SU-DHL-6 (cell line): Measurements from ENCODE around the gene AVEN.

Experiments
- H2AFZ ChIP-seq: fragments of 200-600 bp; sonication (generic); 2 replicates; pipeline ENCODE4 v1.6.1; 2014; ENCODE audit warnings: low read depth, mild to moderate bottlenecking, moderate library complexity, mixed read lengths, antibody characterized with exemption, low read length; ENCODE audit not compliant: severe bottlenecking
- H3F3A ChIP-seq: fragments of 200-600 bp; shearing (Covaris generic); 2 replicates; pipeline ENCODE4 v1.6.0; 2016; ENCODE audit warnings: antibody characterized with exemption, mild to moderate bottlenecking; ENCODE audit not compliant: insufficient read depth
- H3K27ac ChIP-seq: fragments of 200-600 bp; sonication (generic); 2 replicates; pipeline ENCODE4 v1.5.1; 2016; ENCODE audit warnings: low read depth, mild to moderate bottlenecking, low read length, moderate library complexity, mixed read lengths
- H3K27me3 ChIP-seq: fragments of 200-600 bp; sonication (generic), shearing (Covaris generic); 2 replicates; pipeline ENCODE4 v1.6.0; 2014; ENCODE audit warnings: mild to moderate bottlenecking, low read length
- H3K36me3 ChIP-seq: fragments of 200-600 bp; sonication (generic); 2 replicates; pipeline ENCODE4 v1.6.1; 2014; ENCODE audit warnings: mild to moderate bottlenecking, low read length, mixed read lengths
- H3K4me2 ChIP-seq: fragments of 300-600, 200-600 bp; shearing (Covaris generic), sonication (generic); 2 replicates; pipeline ENCODE4 v1.6.0; 2014; ENCODE audit warnings: low read length, low read depth, mild to moderate bottlenecking; ENCODE audit not compliant: poor library complexity, severe bottlenecking
- H3K4me3 ChIP-seq: fragments of 200-600 bp; sonication (generic); 2 replicates; pipeline ENCODE4 v1.5.1; 2014; ENCODE audit warnings: antibody characterized with exemption, low read length, mild to moderate bottlenecking, mixed read lengths; ENCODE audit not compliant: insufficient read depth, poor library complexity, severe bottlenecking
- H3K79me2 ChIP-seq: fragments of 200-600 bp; sonication (generic); 2 replicates; pipeline ENCODE4 v1.6.1; 2014; ENCODE audit warnings: mild to moderate bottlenecking, low read length, moderate library complexity; ENCODE audit not compliant: insufficient read depth
- H3K9ac ChIP-seq: fragments of 200-600 bp; sonication (generic); 2 replicates; pipeline ENCODE4 v1.7.0; 2014; ENCODE audit warnings: mild to moderate bottlenecking, low read length
- H3K9me2 ChIP-seq: fragments of 200-600 bp; sonication (generic); replicated peaks from 2 replicates; pipeline ENCODE4 v1.6.1; 2014; ENCODE audit warnings: low read length; ENCODE audit not compliant: insufficient read depth
- H3K9me3 ChIP-seq: fragments of 200-600 bp; sonication (generic); 2 replicates; pipeline ENCODE4 v1.6.1; 2014; ENCODE audit warnings: low read length, mixed read lengths; ENCODE audit not compliant: insufficient read depth
- H4K20me1 ChIP-seq: fragments of 200-600 bp; sonication (generic); 2 replicates; pipeline ENCODE4 v1.6.1; 2014; ENCODE audit warnings: low read depth, mild to moderate bottlenecking, antibody characterized with exemption, low read length, moderate library complexity, mixed read lengths
- CTCF ChIP-seq: fragments of 200-600 bp; sonication (generic); IDR thresholded peaks from one replicate; pipeline ENCODE4 v1.5.1; 2017; ENCODE audit warnings: antibody characterized with exemption, mild to moderate bottlenecking, low read length, moderate library complexity; ENCODE audit not compliant: insufficient read depth, poor library complexity, severe bottlenecking
- EZH2phosphoT487 ChIP-seq: fragments of 200-600 bp; sonication (generic), shearing (Covaris generic); conservative IDR thresholded peaks from 2 replicates; pipeline ENCODE4 v1.6.1; 2018; ENCODE audit warnings: mild to moderate bottlenecking, antibody characterized with exemption, low read length, moderate library complexity, mixed read lengths

Gene AVEN

DNA sequence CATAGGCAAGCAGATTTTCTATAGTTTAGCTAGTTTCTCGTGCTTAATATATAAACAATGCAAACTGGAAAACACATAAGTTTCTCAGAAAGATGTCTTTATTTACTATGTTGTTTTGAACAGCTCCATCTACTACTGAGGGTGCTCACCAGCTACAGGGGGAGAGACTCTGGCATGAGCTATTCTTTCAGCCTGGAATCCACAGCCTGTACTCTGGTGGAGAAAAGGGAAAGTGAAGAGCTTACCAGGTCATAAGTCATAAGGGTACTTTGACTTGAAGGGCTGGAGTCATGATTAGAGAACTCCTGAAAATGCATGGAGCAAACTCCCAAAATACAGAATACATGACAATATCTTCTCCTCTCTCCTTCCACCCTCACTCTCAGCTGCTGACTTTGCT is 4.4 kb upstream of the AVEN start:
- H3K36me3 ChIP-seq: no peaks in the 10 kb centered on the region
- no peaks in the 10 kb centered on the region for H3K27me3 ChIP-seq
- TF ChIP-seq EZH2phosphoT487: no peak
- no peak for TF ChIP-seq CTCF

DNA sequence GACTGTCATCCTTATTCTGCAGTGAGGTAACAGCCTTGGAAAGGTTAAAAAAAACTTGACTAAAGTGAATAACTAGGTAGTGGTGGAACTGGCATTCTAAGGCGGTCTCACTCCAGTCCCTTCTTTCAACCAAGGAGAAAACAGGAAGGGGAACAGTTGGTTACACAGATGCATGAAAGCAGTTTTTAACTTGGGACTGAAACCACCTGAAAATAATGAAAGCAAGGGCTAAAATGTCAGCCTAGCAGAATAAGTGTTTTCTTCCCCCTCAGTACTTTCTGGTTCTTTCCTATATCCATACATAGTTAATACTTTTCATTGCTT is 748 bp upstream of the AVEN start:
- Histone ChIP-seq H3K36me3 (no peaks in the 10 kb centered on the region), H3K9ac (peak overlapping the region; percentile 93), H3F3A (peaks cover 15% of the 10 kb centered on the region), H3K4me2 (peak overlapping the region; percentile 98), H4K20me1 (no peaks in the 10 kb centered on the region), H3K27me3 (no peaks in the 10 kb centered on the region), H3K4me3 (peak overlapping the region; percentile 93), H2AFZ (peak overlapping the region; percentile 88), H3K79me2 (peaks cover 4% of the 10 kb centered on the region), H3K9me3 (no peaks in the 10 kb centered on the region), H3K9me2 (no peaks in the 10 kb centered on the region), H3K27ac (peak overlapping the region; percentile 74; the same call in 1 of the 2 replicates)
- TF ChIP-seq EZH2phosphoT487 (no peak), CTCF (no peak)

More for the DNA sequence above, 4.4 kb upstream of the AVEN start:
- H4K20me1 ChIP-seq: no peaks in the 10 kb centered on the region
- no peaks in the 10 kb centered on the region for H3K79me2 ChIP-seq
- H3K27ac ChIP-seq: no peak overlapping the region
- no peaks in the 10 kb centered on the region for H3K9me2 ChIP-seq
- H3F3A ChIP-seq: peaks cover 15% of the 10 kb centered on the region
- no peak overlapping the region for H3K4me2 ChIP-seq
- no peak overlapping the region for H3K4me3 ChIP-seq
- H3K9me3 ChIP-seq: no peaks in the 10 kb centered on the region
- H3K9ac ChIP-seq: no peak overlapping the region
- H2AFZ ChIP-seq: no peak overlapping the region

DNA sequence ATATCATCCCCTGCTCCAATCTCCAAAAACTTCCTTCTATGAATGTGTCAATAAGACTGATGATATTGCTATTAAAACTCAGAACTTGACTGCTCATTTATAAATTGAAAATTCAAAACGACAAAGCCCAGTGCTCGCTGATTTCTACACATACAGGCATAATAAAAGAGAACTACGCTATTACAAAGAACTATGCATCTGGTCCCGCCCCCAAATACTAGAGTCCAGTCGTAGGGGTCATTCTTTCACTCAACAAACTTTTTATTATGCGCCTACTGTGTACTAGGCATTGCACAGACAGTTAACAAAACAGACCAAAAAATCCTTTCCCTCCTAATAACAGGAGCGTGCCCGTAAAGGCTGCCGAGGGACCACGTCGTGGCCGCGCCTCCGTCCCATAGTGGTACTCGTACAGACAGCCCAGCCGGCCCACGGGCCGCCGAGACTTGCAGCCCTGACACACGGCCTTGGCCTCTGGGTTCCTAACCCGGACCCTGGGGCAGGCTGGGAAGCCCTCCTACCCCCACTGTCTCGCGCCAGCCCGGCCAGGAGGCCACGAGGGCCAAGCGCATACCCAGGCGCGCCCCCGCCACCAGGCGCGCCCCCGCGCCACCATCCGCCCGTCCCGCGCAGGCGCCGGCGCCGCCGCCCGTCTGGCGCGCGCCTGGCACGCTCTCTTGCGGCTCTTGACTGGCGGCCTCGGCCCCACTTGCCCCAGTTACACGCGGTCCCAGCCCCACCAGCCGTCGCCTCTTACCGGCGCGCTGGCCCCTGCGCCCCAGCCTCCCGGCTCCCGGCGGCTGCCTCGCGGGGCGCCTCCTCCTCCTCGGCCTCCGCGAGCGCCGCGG is 757 bp downstream of the AVEN start:
- Histone ChIP-seq H3K9me3 (no peaks in the 10 kb centered on the region), H3K27ac (peak overlapping the region; percentile 74), H3K9me2 (no peaks in the 10 kb centered on the region), H3K27me3 (no peaks in the 10 kb centered on the region), H3K36me3 (no peaks in the 10 kb centered on the region), H3K9ac (peak overlapping the region; percentile 93), H2AFZ (peak overlapping the region; percentile 98), H3K79me2 (peaks cover 7% of the 10 kb centered on the region), H3K4me2 (peak overlapping the region; percentile 98), H4K20me1 (no peaks in the 10 kb centered on the region), H3F3A (peaks cover 15% of the 10 kb centered on the region), H3K4me3 (peak overlapping the region; percentile 93)
- TF ChIP-seq EZH2phosphoT487 (no peak), CTCF (no peak)
